GM19023 (cell line): ENCODE data around the gene TNFAIP8L3.
"Not testable (repeated sequence)": the region's sequence is repeated elsewhere in the genome, so short reads cannot be mapped to it uniquely, and the experiment has no call there.

ENCODE experiments used
- ATAC-seq: cut with Tn5 transposase; IDR thresholded peaks from one replicate; pipeline ENCODE4 v1.9.1; 2021; ENCODE audit warnings: mild to moderate bottlenecking, moderate library complexity; ENCODE audit not compliant: unreplicated experiment

The TNFAIP8L3 gene

DNA sequence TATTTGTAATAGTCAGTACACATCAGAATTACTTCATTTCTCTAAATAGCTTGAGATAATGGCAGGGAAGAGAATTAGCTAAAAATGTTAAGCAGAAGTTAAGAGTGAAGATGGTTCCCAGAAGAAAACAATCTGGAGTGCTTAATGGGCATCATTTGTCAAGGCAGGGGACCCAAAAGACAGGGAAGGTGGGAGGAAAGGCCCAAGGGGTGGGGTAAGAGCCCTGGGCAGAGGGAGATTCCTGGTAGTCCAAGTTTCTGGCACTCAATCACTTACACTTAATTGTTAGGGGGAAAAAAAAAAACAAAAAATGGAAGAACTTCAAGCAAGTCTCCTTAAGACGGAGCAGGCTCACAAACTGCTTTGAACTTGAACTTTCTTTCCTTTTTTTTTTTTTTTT lies 28.9 kb downstream of the TNFAIP8L3 start:
- ATAC-seq, result no peak

DNA sequence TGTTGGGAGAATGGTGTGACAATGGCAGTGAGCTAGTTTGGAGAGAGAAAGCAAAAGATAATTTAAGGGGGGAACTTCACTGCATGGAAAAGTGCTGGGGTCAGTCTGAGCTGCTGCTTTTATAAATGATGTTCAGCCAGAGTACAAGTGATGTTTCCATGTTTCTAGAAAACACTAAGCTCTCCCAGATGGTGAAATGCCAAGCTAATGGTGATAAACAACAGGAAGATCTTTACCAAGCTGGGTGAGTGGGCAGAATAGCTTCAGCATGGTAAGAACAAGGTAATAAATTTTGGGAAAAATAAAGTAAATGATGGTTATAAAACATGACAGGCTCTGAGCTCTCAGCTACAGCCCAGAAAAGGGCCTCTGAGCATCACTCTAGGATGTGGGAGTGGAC lies 29.4 kb downstream of the TNFAIP8L3 start:
- ATAC-seq, result no peak

DNA sequence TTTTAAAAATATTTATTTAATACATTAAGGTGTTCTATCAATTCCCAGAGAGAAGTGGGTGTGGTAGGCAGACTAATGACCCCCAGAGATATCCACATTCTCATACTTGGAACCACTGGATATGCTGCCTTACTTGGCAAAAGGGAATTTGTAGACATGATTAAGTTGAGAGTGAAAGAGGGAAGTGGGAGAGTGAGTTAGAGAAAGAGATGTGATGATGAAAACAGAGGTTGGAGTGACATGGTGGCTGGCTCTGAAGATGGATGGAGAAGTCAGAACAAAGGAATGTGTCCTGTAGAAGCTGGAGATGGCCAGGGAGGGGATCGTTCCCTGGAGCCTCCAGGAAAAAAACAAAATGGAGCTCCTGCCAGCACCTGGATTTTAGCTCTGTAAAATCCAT lies 32.0 kb downstream of the TNFAIP8L3 start:
- no peak for ATAC-seq

DNA sequence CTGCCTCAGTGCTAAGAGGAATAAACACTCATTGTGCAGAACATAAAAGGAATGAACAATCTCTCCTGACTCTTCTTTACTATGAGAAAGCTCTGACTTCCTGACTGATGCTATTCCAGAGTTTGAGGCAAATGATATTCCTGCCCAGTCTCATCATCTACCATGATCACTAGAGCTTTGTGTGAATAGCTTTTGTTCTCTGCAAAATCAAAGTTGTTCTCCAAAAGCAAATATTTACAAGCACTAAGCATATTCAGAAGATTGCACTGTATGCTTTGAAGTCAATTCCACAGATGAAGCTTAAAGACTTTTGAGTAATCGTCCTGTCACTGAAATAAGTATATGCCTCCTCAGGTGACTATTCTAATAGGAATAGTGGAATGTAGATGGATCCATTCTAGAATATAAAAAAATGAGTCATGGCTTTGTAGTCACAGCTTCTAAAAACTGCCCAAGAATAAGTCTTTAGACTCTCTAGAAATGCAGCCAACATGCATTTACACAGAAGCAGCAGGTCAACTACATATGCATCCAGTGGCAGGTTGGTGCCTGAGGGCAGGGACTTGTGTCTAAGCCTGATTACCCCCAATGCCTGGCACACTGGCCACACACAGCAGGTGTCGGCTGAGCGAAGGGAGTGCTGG lies 34.6 kb downstream of the TNFAIP8L3 start:
- no peak for ATAC-seq

DNA sequence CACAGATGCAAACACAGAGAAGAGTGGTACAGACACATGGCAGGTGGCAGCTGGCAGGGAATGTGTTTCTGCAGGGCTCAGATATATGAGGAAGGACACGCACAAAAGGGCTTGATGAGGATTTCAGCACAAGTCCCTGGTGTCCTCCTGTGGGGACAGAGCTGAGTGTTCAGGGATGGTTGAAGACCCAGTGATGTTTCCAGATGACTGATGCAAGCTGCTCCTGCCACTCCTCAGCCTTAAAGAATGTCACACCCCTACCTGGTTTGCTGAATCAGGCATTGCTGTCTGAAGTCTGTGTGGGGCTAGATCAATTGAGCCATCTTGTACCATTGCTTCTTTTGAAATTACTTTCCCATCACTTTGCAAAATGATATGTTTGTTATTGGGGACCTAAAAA lies 40.2 kb downstream of the TNFAIP8L3 start:
- ATAC-seq, result no peak

DNA sequence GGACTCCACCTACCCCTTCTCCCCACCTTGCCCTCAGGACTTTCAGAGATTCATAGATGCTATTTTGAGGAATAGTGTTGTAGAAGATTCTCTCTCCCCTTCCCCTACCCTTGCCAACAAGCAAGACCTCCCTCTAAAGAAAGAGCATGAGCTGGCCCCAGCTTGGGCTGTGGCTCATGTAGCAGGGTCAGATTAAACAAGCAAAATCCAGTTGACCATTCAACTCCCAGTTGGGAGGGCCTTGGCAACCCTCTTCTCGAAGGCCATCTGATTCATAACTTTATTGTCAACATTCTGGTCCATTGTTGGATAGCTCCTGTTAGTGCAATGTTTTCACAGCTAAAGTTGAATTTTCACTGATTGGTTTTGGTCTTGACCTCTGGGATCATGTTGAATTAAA lies 41.1 kb downstream of the TNFAIP8L3 start:
- no peak for ATAC-seq

DNA sequence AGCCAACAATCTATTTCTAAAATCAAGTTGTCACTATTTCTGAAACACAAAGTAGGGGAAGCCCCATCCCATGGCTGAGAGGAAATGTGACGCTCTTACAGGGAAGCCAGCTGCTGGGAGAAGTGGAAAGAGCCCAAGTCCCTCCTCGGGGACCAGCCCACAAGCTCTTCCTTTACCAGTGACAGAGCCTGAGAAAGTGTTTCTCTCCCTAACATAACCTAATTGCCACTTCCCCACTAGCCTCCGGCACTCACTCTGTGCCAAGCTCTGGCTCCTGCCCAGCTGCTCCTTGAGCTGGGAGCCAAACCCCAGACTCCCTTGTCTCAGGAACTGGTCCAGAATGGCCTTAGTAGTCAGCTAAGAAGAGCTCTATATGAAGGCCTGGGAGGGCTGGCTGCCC lies 42.9 kb downstream of the TNFAIP8L3 start:
- no peak for ATAC-seq

DNA sequence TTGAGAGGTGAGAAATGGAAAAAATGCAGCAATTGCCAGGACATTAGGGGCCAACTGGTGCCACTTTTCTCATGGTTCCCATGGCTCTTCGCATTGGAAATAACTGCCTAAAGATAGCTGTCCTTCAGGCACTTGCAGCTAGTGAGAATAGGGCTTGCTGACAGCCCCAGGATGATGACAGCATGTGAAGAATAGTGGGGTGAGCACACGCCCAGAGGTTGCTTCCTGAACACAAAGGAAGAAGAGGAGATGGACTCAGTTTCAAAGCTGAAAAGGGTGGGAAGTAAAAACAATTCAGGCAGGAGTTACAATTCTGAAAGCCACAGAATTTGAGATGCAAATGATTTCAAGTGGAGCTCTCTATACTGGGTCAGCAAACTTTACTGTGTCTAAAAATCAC lies 45.6 kb downstream of the TNFAIP8L3 start:
- ATAC-seq, result no peak

DNA sequence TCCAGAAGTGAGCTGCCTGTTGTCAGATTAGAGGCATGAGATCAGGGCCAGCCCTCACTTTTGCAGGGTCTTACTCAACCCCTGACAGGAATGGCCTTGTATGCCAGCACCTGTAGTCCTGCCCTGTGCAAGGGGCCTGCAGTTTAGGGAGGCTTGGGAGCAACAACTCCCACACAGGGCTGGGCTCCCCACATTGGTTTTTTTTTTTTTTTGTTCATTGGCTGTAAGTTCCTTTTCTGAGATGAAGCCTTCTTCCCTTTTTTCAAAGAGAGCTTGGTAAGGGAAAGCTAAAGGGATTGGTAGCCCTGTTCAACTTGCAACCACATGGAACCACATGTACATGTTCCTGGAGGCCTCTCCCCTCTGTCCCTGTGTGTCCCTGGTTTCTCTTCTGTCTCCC lies 46.4 kb downstream of the TNFAIP8L3 start:
- ATAC-seq, result no peak

DNA sequence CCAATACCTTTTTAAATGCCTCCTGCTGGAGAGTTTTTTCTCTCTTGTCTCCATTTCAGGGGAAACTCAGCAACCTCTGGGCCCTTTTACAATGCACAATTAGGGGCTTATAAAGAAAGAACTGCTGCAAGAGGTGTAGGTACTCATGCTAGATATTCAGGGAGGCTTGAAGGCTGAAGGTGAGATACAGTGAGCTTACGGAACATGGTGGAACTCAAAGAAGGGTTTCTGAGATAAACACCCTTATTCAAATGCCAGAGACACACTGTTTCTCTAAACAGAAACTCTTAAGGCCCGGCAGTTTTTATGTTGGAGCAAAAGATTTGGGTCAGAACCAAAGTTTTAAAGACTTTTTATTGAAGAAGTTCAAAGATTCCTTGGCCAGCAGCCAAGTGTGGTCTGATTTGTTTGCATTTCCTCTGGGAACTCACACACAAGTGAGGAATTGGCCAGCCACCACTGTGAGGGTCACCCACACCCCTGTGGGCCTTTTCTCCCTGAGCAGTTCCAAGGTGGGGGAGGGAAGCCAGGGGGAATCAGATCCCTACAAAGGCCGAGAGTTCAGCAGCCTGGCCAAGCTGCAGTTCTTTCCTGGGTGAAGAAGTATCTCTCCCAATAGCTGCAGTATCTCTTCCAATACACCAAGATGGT lies 47.8 kb downstream of the TNFAIP8L3 start:
- ATAC-seq, result no peak

DNA sequence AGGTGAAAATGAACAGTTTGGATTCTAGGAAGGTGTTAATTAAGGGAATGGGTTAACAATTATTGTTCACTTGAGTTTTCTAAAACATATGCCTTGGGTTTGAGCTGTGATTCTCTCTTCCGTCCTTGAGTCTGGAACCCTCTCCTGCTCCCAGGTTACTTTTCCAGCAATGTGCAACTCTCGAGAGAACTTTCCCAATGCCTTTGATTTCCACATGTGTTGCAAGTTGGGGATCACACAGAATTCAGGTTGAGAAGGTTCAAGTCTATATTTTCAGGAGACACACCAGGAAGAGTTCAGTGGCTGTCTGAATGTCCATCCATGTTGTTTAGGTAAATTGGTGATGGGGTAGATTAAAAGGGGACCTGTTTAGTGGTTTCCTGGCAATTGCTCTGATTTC lies 48.7 kb downstream of the TNFAIP8L3 start:
- no peak for ATAC-seq

DNA sequence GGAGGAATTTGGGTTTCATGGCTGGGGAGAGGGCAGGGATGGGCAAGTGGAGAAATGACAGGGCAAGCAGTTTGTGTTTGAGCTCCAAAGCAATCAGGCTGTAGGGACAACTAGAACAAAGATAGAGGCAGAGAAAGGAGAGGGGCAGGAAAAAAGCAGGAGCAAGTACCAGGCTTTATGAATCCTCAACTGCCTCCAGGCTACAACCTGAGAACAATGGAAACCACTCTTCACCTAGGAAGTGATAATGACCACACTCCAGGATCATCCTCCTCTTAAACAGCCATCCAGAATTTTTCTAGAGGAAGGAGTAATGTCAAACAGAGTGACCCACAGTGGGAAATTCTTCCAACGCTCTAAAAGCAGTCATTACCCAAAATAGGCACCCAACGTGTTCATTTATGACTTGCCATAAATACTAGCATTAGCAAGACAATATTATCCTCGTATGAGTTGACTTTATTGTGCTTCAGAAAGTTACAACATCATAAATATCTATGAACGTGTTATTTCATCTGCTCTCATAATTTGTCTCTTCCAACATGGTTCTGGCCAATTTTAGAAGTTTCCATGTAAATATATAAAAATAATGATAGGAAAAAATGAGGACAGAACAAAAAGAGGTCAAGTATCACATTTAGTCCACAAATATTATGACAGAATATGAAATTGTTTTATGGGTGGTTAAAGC lies 50.5 kb downstream of the TNFAIP8L3 start:
- ATAC-seq, result no peak

DNA sequence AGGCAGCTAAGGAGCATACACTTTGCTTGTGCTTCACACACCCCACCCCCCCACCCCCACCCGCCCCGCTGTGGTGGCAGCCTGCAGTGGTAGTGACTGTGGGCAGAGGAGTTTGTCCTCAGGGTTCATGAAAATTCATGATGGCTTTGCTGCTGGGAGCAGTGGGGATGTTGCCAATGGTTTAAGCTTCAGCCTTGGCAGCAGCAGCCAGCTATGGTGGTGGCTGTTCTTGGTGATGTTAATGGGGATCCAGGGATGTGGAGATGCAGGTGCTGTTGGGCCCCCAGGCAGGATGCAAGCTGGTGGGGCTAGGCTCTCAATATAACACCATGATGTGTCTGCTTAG lies 55.8 kb downstream of the TNFAIP8L3 start:
- no peak for ATAC-seq

DNA sequence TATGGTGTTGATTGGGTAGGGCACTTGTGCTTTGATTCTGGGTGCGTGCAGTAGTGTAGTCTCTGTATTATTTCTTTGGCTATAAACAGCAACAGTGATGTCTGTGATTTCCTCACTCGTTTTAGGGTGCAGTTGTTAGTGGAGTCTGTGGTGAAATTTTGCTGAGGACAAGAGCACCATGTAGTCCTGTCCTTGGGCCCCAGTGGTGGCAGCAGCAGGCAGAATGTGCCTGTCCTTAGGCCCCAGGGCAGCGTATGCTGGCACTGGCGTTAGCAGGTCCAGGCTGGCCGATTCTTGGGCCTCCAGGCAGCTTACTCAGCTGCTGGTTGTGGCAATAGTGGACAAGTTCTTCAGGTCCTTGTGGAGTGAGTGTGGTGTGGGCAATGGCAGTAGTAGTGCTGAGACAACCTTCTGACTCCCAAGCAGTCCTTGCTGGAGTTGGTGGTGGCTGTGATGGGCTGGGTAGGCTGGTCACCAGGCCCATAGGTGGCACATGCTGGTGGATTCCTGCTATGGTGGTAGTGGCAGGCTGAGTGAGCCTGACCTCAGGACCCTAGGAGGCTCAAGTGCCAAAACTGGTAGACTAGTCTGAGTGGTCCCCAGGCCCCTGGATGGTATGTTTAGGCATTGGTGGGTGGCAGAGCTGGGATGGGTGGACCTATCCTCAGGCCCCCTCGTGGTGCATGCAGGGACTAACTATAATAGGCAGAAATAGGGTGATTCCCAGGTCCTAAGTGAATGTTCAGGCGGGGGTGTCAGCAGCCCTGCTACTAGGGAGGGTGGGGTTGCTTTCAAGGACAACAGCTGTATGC lies 56.3 kb downstream of the TNFAIP8L3 start:
- no peak for ATAC-seq

DNA sequence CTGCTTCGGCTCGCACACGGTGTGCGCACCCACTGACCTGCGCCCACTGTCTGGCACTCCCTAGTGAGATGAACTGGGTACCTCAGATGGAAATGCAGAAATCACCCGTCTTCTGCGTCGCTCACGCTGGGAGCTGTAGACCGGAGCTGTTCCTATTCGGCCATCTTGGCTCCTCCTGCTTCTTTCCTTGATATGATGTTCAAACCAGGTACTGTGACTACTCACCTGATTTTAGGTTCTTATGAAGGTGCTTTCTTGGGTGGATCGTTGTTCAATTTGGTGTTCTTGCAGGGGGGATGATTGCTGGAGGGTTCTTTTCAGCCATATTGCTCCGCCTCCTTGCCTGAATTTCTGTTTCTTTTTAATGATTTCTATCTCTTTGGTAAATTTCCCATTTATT lies 57.2 kb downstream of the TNFAIP8L3 start:
- ATAC-seq, result not testable (repeated sequence)

DNA sequence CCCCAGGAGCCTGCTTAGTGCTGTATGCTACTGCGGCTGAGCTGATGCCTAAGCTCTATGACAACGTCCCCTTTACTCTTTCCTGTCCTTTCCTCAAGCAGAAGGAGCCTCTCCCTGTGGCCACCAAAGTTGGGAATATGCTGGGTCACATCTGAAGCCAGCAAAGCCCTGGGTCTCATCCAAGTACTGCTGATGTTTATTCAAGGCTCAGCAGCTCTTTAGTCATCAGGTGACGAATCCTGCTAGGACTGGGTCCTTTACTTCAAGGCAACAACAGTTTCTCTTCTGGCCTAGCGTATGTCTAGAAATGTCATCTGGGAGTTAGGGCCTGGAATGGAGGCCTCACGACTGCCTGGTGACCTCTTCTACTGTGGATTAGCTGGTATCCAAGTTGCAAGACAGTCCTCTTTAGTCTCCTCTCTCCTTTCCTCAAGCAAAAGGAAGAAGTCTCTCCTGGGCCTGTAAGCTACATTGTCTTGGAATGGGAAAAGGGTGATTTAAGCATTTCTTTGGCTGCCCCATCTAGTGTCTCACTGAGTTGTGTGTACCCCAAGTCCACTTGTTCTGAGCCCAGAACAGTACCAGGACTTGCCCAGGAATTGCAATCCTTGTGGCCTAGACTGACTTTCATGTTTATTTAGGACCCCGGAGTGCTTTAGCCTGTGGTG lies 63.9 kb downstream of the TNFAIP8L3 start:
- ATAC-seq, result no peak

DNA sequence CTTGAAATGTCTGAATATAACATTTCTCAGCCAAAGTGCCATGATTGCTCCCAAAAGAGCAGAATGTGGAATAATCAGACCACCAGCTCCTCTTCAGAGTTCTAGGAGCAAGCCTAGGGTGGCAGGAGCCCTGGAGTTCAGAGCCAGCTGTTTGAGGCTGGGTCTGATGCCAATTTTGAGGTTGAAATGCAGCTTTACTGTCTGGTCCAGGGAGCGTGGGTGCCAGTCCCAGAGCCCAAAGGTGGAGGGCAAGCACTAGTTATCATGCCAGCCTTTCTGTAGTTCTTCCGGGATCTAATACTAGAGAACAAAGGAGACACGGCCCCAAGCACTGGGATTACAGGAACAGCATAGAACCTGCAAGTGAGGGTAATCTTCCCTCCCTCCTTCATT lies 69.3 kb downstream of the TNFAIP8L3 start:
- no peak for ATAC-seq

DNA sequence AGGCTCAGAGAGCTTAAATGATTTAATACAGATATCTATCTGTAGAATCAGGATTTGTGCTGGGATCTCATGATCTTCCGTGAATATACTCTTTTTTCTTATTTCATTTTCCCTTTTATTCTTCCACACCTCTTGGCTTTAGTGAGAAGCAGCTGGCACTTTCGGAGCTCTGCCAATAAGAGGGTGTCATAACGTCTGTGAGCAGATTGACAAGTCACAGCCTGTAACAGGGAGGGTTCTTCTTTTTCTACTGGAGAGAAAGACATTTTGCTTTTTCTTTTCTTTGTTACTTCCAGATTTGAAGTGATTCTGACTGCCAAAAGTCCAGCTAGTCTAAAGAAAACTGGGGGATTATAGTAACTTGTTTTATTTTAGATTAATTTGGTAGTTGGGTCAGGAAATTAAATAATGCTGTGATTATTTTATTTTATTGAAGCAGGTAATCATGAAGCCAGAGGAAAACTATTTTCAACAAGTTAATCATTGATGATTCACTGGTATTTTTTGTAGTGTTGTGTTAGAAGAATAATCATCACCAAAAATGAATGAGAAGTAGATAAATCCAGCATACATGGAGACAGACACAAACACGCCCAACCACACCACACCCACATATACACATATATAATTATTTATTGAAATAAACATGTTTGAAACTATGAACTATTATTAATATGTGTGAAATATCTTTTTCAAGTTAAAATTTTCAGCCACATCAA lies 69.8 kb downstream of the TNFAIP8L3 start:
- ATAC-seq, result no peak

DNA sequence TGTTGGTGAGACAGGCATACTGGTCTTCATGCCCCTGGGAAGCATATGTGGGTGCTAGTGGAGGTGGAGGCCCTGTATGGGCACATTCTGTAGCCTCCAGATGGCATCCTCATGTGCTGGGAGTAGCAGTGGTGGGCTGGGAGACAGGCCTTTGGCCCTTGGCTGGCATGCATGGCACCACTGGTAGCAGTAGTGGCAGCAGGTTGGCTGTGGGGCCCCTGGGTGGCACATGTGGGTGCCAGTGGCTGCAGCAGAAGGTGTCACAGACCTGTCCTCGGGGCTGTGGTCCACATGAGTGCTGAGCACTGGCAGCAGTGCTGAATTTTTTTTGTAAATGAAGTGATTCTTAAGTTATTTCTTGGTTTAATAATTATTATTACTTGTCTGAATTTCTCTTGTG lies 71.2 kb downstream of the TNFAIP8L3 start:
- no peak for ATAC-seq

DNA sequence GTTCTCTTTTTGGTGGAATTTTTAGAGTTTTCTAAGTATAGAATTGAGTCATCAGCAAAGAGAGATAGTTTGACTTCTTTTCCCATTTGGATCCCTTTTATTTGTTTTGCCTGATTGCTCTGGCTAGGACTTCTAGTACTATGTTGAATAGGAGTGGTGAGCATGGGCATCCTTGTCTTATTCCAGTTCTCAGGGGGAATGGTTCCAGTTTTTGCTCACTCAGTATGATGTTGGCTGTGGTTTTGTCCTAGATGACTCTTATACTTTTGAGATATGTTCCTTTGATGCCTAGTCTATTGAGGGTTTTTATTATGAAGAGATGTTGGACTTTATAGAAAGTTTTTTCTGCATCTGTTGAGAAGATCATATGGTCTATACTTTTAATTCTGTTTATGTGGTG lies 72.5 kb downstream of the TNFAIP8L3 start:
- ATAC-seq, result no peak

DNA sequence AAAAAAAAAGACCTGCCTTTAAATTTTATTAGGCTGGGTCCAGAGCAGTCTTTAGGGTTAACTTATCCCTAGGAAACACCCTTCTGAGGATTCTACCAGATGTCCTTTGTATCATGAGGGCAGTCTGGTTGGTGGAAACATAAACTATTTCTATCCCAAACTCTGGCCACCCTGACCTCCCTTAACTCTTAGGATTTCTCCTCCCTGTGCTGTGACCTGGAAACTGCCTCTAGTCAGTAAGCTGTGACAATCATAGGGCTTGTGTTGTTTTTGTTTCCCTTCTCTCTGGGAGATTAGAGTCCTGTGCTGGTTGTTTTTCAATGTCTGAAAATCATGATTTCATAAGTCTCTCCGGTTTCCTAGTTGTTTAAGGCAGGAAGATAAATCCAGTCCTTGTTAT lies 78.1 kb downstream of the TNFAIP8L3 start:
- no peak for ATAC-seq
